ENCODE measurements around the gene GALC.

The GALC gene

GRCh38 chr14:87935081-87935828, 57.7 kb downstream of the GALC start:
- Histone ChIP-seq H3K27me3 (ENCODE audit: insufficient read depth, poor library complexity, severe bottlenecking) (no peaks in the 10 kb centered on the region), H3K27ac (replicated peaks) (no peak overlapping the region), H3K4me3 (replicated peaks; ENCODE audit: insufficient read depth, low read length) (no peak overlapping the region)
- TF ChIP-seq SPI1 (IDR thresholded peaks at IDR 0.05; ENCODE audit: borderline replicate concordance, low read depth), result no peak
- TF ChIP-seq POLR2AphosphoS5 (IDR thresholded peaks at IDR 0.05; ENCODE audit: low read depth), result no peak
- no peak for TF ChIP-seq CTCF (IDR thresholded peaks at IDR 0.05; ENCODE audit: insufficient read depth, low read length)
- TF ChIP-seq GABPA (IDR thresholded peaks at IDR 0.05; ENCODE audit: low read depth), result no peak
- TF ChIP-seq, protein P1, sequence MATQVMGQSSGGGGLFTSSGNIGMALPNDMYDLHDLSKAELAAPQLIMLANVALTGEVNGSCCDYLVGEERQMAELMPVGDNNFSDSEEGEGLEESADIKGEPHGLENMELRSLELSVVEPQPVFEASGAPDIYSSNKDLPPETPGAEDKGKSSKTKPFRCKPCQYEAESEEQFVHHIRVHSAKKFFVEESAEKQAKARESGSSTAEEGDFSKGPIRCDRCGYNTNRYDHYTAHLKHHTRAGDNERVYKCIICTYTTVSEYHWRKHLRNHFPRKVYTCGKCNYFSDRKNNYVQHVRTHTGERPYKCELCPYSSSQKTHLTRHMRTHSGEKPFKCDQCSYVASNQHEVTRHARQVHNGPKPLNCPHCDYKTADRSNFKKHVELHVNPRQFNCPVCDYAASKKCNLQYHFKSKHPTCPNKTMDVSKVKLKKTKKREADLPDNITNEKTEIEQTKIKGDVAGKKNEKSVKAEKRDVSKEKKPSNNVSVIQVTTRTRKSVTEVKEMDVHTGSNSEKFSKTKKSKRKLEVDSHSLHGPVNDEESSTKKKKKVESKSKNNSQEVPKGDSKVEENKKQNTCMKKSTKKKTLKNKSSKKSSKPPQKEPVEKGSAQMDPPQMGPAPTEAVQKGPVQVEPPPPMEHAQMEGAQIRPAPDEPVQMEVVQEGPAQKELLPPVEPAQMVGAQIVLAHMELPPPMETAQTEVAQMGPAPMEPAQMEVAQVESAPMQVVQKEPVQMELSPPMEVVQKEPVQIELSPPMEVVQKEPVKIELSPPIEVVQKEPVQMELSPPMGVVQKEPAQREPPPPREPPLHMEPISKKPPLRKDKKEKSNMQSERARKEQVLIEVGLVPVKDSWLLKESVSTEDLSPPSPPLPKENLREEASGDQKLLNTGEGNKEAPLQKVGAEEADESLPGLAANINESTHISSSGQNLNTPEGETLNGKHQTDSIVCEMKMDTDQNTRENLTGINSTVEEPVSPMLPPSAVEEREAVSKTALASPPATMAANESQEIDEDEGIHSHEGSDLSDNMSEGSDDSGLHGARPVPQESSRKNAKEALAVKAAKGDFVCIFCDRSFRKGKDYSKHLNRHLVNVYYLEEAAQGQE (IDR thresholded peaks at IDR 0.05; ENCODE audit: insufficient replicate concordance, low read depth), result no peak
- DNase-seq (ENCODE audit: low read depth in 1 of 2, low spot score in 1 of 2), result no peak

GRCh38 chr14:87934185-87934584, 58.8 kb downstream of the GALC start:
- DNase-seq (ENCODE audit: low read depth in 1 of 2, low spot score in 1 of 2), result no peak
- TF ChIP-seq, protein P1 (IDR thresholded peaks at IDR 0.05; ENCODE audit: insufficient replicate concordance, low read depth), result no peak
- TF ChIP-seq GABPA (IDR thresholded peaks at IDR 0.05; ENCODE audit: low read depth) (no peak), SPI1 (IDR thresholded peaks at IDR 0.05; ENCODE audit: borderline replicate concordance, low read depth) (no peak), POLR2AphosphoS5 (IDR thresholded peaks at IDR 0.05; ENCODE audit: low read depth) (no peak), CTCF (IDR thresholded peaks at IDR 0.05; ENCODE audit: insufficient read depth, low read length) (no peak)
- Histone ChIP-seq H3K4me3 (replicated peaks; ENCODE audit: insufficient read depth, low read length) (no peak overlapping the region), H3K27ac (replicated peaks) (no peak overlapping the region), H3K27me3 (ENCODE audit: insufficient read depth, poor library complexity, severe bottlenecking) (no peaks in the 10 kb centered on the region)

- no peak overlapping the region for H3K27ac ChIP-seq (replicated peaks)
- TF ChIP-seq, protein P1 (IDR thresholded peaks at IDR 0.05; ENCODE audit: insufficient replicate concordance, low read depth), result no peak
- TF ChIP-seq CTCF (IDR thresholded peaks at IDR 0.05; ENCODE audit: insufficient read depth, low read length) (no peak), POLR2AphosphoS5 (IDR thresholded peaks at IDR 0.05; ENCODE audit: low read depth) (no peak), SPI1 (IDR thresholded peaks at IDR 0.05; ENCODE audit: borderline replicate concordance, low read depth) (no peak), GABPA (IDR thresholded peaks at IDR 0.05; ENCODE audit: low read depth) (no peak)
- H3K4me3 ChIP-seq (replicated peaks; ENCODE audit: insufficient read depth, low read length), result no peak overlapping the region
- peaks cover 5% of the 10 kb centered on the region for H3K27me3 ChIP-seq (ENCODE audit: insufficient read depth, poor library complexity, severe bottlenecking)
- DNase-seq (ENCODE audit: low read depth in 1 of 2, low spot score in 1 of 2), result no peak
These were observed 76.1 kb downstream of the GALC start for GRCh38 chr14:87916886-87917275.

Measured in HL-60 (cell line).